GM19468 (cell line): ENCODE data around the gene FGF1.
A peak's percentile ranks its signal among the peaks of the same experiment; 100 is the strongest.

Experiments
- ATAC-seq: cut with Tn5 transposase; IDR thresholded peaks from one replicate; pipeline ENCODE4 v1.9.1; 2021; ENCODE audit warnings: mild to moderate bottlenecking, moderate library complexity, moderate number of reproducible peaks; ENCODE audit not compliant: unreplicated experiment; ENCODE audit errors: extremely low read depth

The FGF1 gene

GRCh38 chr5:142685418-142686209, at the start of gene FGF1:
FGF1 (minus strand) TSS chr5:142686090; CDS start chr5:142614127, 71,963 bp downstream.
- no peak for ATAC-seq

- no peak for ATAC-seq
Observed at GRCh38 chr5:142727735-142728047, 41.8 kb upstream of the FGF1 start.

GRCh38 chr5:142726188-142726731, 40.4 kb upstream of the FGF1 start:
- no peak for ATAC-seq

- ATAC-seq, result no peak
Observed at GRCh38 chr5:142725231-142726187, 39.6 kb upstream of the FGF1 start.

- no peak for ATAC-seq
Observed at GRCh38 chr5:142724821-142725220, 38.9 kb upstream of the FGF1 start.

- ATAC-seq, result no peak
Observed at GRCh38 chr5:142722896-142723295, 37.0 kb upstream of the FGF1 start.

- no peak for ATAC-seq
Observed at GRCh38 chr5:142722146-142722545, 36.3 kb upstream of the FGF1 start.

- ATAC-seq, result no peak
Observed at GRCh38 chr5:142720641-142721271, 34.9 kb upstream of the FGF1 start.

- ATAC-seq, result no peak
Observed at GRCh38 chr5:142719836-142720370, 34.0 kb upstream of the FGF1 start.

GRCh38 chr5:142717582-142718215, 31.8 kb upstream of the FGF1 start:
- ATAC-seq, result no peak

GRCh38 chr5:142716963-142717362, 31.1 kb upstream of the FGF1 start:
- ATAC-seq, result no peak

- ATAC-seq, result no peak
Observed at GRCh38 chr5:142715291-142715690, 29.4 kb upstream of the FGF1 start.

GRCh38 chr5:142713121-142713706, 27.3 kb upstream of the FGF1 start:
- ATAC-seq, result peak; percentile 96

GRCh38 chr5:142703153-142703552, 17.3 kb upstream of the FGF1 start:
- no peak for ATAC-seq

- no peak for ATAC-seq
Observed at GRCh38 chr5:142701673-142702311, 15.9 kb upstream of the FGF1 start.

GRCh38 chr5:142700566-142700965, 14.7 kb upstream of the FGF1 start:
- ATAC-seq, result no peak

- peak; percentile 39 for ATAC-seq
Observed at GRCh38 chr5:142699184-142699720, 13.4 kb upstream of the FGF1 start.

- ATAC-seq, result no peak
Observed at GRCh38 chr5:142698447-142699183, 12.7 kb upstream of the FGF1 start.
